Fibroblast of lung (primary cell): Measurements from ENCODE around the gene GPC3. TPM values are rescaled to one million over a fixed set of nuclear protein-coding genes. Genes with fewer than 3 reads are reported as not detected.
A peak's percentile ranks its signal among the peaks of the same experiment; 100 is the strongest.

Source experiments
- DNase-seq, 2 donors: peaks; one replicate each; pipeline versions ENCODE4 v3.0.0 to v3.0.0-alpha.2; 2010; ENCODE audit warnings: low read depth in 2 of 2
- H2AFZ ChIP-seq: 2 replicates; pipeline ENCODE4 v1.5.1; 2012; ENCODE audit warnings: low read length, control low read depth, inconsistent platforms
- H3K27ac ChIP-seq: 2 replicates; pipeline ENCODE4 v1.5.1; 2011; ENCODE audit warnings: low read length, control low read depth; ENCODE audit not compliant: insufficient read depth
- H3K27me3 ChIP-seq: 2 replicates; pipeline ENCODE4 v1.5.1; 2011; ENCODE audit warnings: mild to moderate bottlenecking, low read length; ENCODE audit not compliant: control insufficient read depth, insufficient read depth
- H3K36me3 ChIP-seq: 2 replicates; pipeline ENCODE4 v1.5.1; 2011; ENCODE audit warnings: low read length; ENCODE audit not compliant: control insufficient read depth, insufficient read depth
- H3K4me1 ChIP-seq: 2 replicates; pipeline ENCODE4 v1.5.1; 2011; ENCODE audit warnings: low read length; ENCODE audit not compliant: control insufficient read depth, insufficient read depth; ENCODE audit errors: extremely low read depth
- H3K4me2 ChIP-seq: 2 replicates; pipeline ENCODE4 v1.5.1; 2011; ENCODE audit warnings: low read length, control low read depth; ENCODE audit not compliant: insufficient read depth; ENCODE audit errors: extremely low read depth
- H3K4me3 ChIP-seq, 4 experiments: fragments of 200-600 bp in 1 of 4; sonication (generic) in 1 of 4; replicated peaks in 1 of 4; 2 replicates each; pipeline ENCODE4 v1.5.1; 2011 to 2016; ENCODE audit warnings: low read length in 4 of 4, low read depth in 3 of 4, mild to moderate bottlenecking in 3 of 4, control low read depth in 2 of 4, inconsistent platforms in 1 of 4, mixed read lengths in 1 of 4; ENCODE audit not compliant: insufficient read depth in 1 of 4; ENCODE audit errors: control extremely low read depth in 1 of 4
- H3K79me2 ChIP-seq: 2 replicates; pipeline ENCODE4 v1.5.1; 2012; ENCODE audit warnings: mild to moderate bottlenecking, low read length, inconsistent platforms; ENCODE audit not compliant: control insufficient read depth, insufficient read depth
- H3K9ac ChIP-seq: 2 replicates; pipeline ENCODE4 v1.5.1; 2011; ENCODE audit warnings: mild to moderate bottlenecking, low read length, control low read depth; ENCODE audit not compliant: insufficient read depth
- H3K9me3 ChIP-seq: 2 replicates; pipeline ENCODE4 v1.5.1; 2012; ENCODE audit warnings: low read depth, low read length; ENCODE audit not compliant: control insufficient read depth, insufficient read depth
- H4K20me1 ChIP-seq: 2 replicates; pipeline ENCODE4 v1.5.1; 2011; ENCODE audit warnings: low read length; ENCODE audit not compliant: control insufficient read depth, insufficient read depth; ENCODE audit errors: extremely low read depth
- EZH2 ChIP-seq: IDR thresholded peaks from 2 replicates; pipeline ENCODE4 v1.5.1; 2012; ENCODE audit warnings: low read length, control low read depth, mild to moderate bottlenecking; ENCODE audit errors: missing control alignments
- polyA plus RNA-seq, 2 donors: library from polyadenylated mRNA; depleted of rRNA in 1 of 2; stranded (reverse) in 1 of 2; unstranded in 1 of 2; fragments of >200 nt; gene quantifications; 2 replicates each; pipeline ENCODE4 v1.2.1, GENCODE V29; 2011 to 2012; ENCODE audit warnings: missing spikeins in 1 of 2
- total RNA-seq: library from RNA; depleted of rRNA; stranded (reverse); fragments of >200 nt; gene quantifications from 2 replicates; pipeline ENCODE4 v1.2.1, GENCODE V29; 2014
- TF ChIP-seq, protein P1 (sequence below), 2 donors: IDR thresholded peaks in 1 of 2; conservative IDR thresholded peaks in 1 of 2; 1 replicate in 1 of 2; 2 replicates in 1 of 2; pipeline ENCODE4 v1.5.1; 2011 to 2012; ENCODE audit warnings: low read length in 2 of 2, control low read depth in 1 of 2, inconsistent platforms in 1 of 2, low read depth in 1 of 2, mild to moderate bottlenecking in 1 of 2

Gene GPC3
- total and polyA plus RNA-seq, 2 donors (not counting 1 experiment from before 2014, with no cell fraction given), result 6.4 to 7.1 TPM

DNA sequence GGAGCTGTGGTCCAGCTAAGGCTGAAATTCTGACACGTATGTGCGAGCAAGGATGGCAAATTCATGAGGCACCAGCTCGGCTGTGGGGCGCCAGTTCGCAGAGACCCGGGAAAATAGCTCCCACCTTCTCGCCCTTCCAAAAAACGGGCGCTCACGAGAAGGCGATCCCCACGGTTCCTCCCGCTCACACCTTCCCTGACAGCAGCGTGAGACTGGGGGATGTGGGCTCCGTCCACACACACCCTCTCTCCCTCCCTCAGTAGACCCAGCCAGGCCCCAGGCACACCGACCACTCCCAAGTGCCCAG is 584 bp downstream of the GPC3 start:
- H3K9ac ChIP-seq, result no peak overlapping the region
- no peaks in the 10 kb centered on the region for H3K4me1 ChIP-seq
- H2AFZ ChIP-seq, result no peak overlapping the region
- H3K27ac ChIP-seq, result no peak overlapping the region
- H3K4me3 ChIP-seq, result peak overlapping the region in 1 of 4 experiments; percentile 38
- peaks cover 4% of the 10 kb centered on the region for H3K27me3 ChIP-seq
- H3K4me2 ChIP-seq, result no peak overlapping the region
- H3K36me3 ChIP-seq, result no peaks in the 10 kb centered on the region
- H4K20me1 ChIP-seq, result no peaks in the 10 kb centered on the region
- no peaks in the 10 kb centered on the region for H3K9me3 ChIP-seq
- no peak for TF ChIP-seq EZH2
- TF ChIP-seq, protein P1, sequence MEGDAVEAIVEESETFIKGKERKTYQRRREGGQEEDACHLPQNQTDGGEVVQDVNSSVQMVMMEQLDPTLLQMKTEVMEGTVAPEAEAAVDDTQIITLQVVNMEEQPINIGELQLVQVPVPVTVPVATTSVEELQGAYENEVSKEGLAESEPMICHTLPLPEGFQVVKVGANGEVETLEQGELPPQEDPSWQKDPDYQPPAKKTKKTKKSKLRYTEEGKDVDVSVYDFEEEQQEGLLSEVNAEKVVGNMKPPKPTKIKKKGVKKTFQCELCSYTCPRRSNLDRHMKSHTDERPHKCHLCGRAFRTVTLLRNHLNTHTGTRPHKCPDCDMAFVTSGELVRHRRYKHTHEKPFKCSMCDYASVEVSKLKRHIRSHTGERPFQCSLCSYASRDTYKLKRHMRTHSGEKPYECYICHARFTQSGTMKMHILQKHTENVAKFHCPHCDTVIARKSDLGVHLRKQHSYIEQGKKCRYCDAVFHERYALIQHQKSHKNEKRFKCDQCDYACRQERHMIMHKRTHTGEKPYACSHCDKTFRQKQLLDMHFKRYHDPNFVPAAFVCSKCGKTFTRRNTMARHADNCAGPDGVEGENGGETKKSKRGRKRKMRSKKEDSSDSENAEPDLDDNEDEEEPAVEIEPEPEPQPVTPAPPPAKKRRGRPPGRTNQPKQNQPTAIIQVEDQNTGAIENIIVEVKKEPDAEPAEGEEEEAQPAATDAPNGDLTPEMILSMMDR (conservative IDR thresholded peaks at IDR 0.05 in 1 of 2, IDR thresholded peaks at IDR 0.05 in 1 of 2; ENCODE audit: low read depth in 1 of 2, low read length in 2 of 2), result no peak
- no peaks in the 10 kb centered on the region for H3K79me2 ChIP-seq
- DNase-seq, result no peak

DNA sequence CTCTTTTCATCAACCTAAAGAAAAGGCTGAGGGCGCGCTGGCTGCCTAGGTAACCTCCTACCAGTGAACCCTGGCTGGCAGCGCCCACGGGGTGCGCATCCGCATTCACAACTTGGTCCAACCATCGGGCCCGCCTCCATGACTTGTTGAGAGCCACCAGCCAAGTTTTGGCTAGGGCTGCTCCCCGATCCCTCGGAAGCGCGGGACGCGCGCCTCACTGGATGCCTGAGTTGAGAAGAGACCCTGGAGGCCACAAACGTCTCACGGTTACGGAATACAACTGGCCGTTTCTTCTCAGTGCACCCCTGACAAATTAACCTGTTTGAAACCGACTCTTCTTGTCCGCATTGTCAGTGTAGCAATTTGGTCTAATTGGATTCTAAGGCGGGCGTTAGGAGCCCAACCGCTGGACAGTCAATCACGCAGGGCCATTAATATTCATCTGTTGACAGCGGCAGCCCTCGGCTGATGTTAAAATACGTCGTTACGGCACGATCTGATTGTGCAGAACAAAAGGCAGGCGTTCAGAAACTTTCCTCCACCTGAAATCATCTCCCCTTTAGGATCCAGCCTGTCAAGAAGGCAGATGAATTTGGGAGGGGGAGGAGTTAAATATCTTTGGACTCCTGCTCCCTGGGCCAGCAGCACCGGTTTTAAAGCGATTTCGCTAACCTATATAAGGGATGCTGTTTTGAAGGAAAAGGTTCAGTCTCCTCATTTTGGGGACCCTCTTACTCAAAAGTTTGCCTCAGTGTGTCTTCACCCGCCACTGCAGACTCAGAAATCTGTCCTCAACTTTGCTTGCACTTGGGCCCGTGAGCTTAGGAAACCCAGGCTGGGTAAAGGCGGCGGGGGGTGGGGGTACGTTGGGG is 1.2 kb downstream of the GPC3 start:
- no peaks in the 10 kb centered on the region for H3K9me3 ChIP-seq
- H3K4me3 ChIP-seq, result no peak overlapping the region
- TF ChIP-seq EZH2, result no peak
- no peak overlapping the region for H3K9ac ChIP-seq
- no peaks in the 10 kb centered on the region for H4K20me1 ChIP-seq
- H3K27ac ChIP-seq, result no peak overlapping the region
- H3K36me3 ChIP-seq, result no peaks in the 10 kb centered on the region
- no peaks in the 10 kb centered on the region for H3K79me2 ChIP-seq
- no peak overlapping the region for H3K4me2 ChIP-seq
- H3K27me3 ChIP-seq, result peaks cover 4% of the 10 kb centered on the region
- no peaks in the 10 kb centered on the region for H3K4me1 ChIP-seq
- DNase-seq, result no peak
- H2AFZ ChIP-seq, result no peak overlapping the region

DNA sequence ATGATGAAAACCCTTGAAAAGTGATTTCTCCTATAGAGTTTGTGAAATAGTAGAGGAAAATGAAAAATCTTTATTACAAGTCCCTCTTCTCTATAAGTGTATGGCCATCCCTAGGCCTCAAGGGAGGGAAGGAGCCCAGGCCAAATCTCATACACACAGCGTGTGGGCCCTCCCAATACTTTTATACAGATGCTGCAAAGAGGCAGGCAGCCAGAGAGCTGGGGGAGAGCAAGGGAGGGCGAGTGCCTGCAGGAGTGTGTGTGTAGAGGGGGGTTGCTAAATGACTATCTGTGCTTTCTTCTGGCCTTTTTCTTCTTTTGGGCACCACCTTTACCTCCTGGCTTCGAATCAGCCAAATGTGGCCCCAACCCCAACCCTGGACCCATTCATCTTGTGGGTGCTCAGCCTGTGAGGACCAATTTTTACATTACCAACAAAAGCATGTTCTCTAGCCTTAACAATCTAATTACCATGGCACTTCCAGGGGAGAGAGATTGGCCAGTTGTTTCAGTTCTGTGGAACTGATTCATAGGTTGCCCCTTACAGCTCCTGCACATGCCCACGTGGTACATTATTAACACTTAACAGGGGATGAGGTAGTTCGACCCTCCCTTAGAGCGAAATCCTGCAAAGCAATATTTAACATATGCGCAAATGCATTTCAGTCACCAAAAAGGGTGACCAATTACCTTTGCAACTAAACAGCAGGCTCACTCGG is 2.0 kb downstream of the GPC3 start:
- H3K4me1 ChIP-seq, result no peaks in the 10 kb centered on the region
- no peak overlapping the region for H3K4me2 ChIP-seq
- no peak for TF ChIP-seq EZH2
- TF ChIP-seq, protein P1 (conservative IDR thresholded peaks at IDR 0.05 in 1 of 2, IDR thresholded peaks at IDR 0.05 in 1 of 2; ENCODE audit: low read depth in 1 of 2, low read length in 2 of 2), result no peak
- no peak overlapping the region for H3K4me3 ChIP-seq
- no peaks in the 10 kb centered on the region for H3K79me2 ChIP-seq
- H4K20me1 ChIP-seq, result no peaks in the 10 kb centered on the region
- no peaks in the 10 kb centered on the region for H3K36me3 ChIP-seq
- peaks cover 4% of the 10 kb centered on the region for H3K27me3 ChIP-seq
- no peak overlapping the region for H2AFZ ChIP-seq
- no peak overlapping the region for H3K9ac ChIP-seq
- DNase-seq, result no peak
- H3K9me3 ChIP-seq, result no peaks in the 10 kb centered on the region
- no peak overlapping the region for H3K27ac ChIP-seq
